Large intestine (tissue), 3 donors: ENCODE data around the gene ZFPM1. TPM values are rescaled to one million over a fixed set of nuclear protein-coding genes. Genes with fewer than 3 reads are reported as not detected.
A peak's percentile ranks its signal among the peaks of the same experiment; 100 is the strongest.

ENCODE experiments used
- DNase-seq, 2 donors: peaks; one replicate each; pipeline versions ENCODE4 v3.0.0 to v3.0.0-alpha.2; 2013
- H3K27ac ChIP-seq: one replicate; pipeline ENCODE4 v1.5.1; 2013; ENCODE audit warnings: low read length
- H3K27me3 ChIP-seq: 2 replicates; pipeline ENCODE4 v1.6.1; 2013; ENCODE audit warnings: low read length; ENCODE audit not compliant: control insufficient read depth, insufficient read depth
- H3K36me3 ChIP-seq: 2 replicates; pipeline ENCODE4 v1.6.1; 2013; ENCODE audit warnings: low read length; ENCODE audit not compliant: control insufficient read depth, insufficient read depth
- H3K4me1 ChIP-seq: one replicate; pipeline ENCODE4 v1.6.1; 2013; ENCODE audit warnings: low read length; ENCODE audit not compliant: control insufficient read depth, insufficient read depth
- H3K4me3 ChIP-seq: one replicate; pipeline ENCODE4 v1.5.1; 2013; ENCODE audit warnings: low read length
- H3K9me3 ChIP-seq: one replicate; pipeline ENCODE4 v1.6.1; 2013; ENCODE audit warnings: mild to moderate bottlenecking, low read depth, low read length, moderate library complexity; ENCODE audit not compliant: control insufficient read depth
- WGBS: methylation state at CpG from one replicate; pipeline ENCODE4 v1.1.5; 2013; ENCODE audit warnings: low lambda C conversion rate; ENCODE audit not compliant: insufficient coverage; 5-methylcytosine and 5-hydroxymethylcytosine counted together
- polyA plus RNA-seq: library from polyadenylated mRNA; unstranded; fragments of 120-200 nt; gene quantifications from one replicate; pipeline ENCODE4 v1.2.1, GENCODE V29; 2013

ZFPM1 gene
- polyA plus RNA-seq, 1 donor = 27.2 TPM

GRCh38 chr16:88427376-88427775, 25.7 kb upstream of the ZFPM1 start:
- WGBS = no CpG with 5 or more reads among the region's 19 CpGs

GRCh38 chr16:88428156-88428555, 24.9 kb upstream of the ZFPM1 start:
- Histone ChIP-seq H3K4me3 (no peak overlapping the region), H3K4me1 (peaks cover 2% of the 10 kb centered on the region), H3K27ac (no peak overlapping the region), H3K9me3 (peaks cover 18% of the 10 kb centered on the region), H3K27me3 (peaks cover 35% of the 10 kb centered on the region), H3K36me3 (no peaks in the 10 kb centered on the region)
- DNase-seq = no peak
- no CpG with 5 or more reads among the region's 19 CpGs for WGBS

More at GRCh38 chr16:88427376-88427775, 25.7 kb upstream of the ZFPM1 start:
- Histone ChIP-seq H3K27me3 (peaks cover 32% of the 10 kb centered on the region), H3K27ac (no peak overlapping the region), H3K4me1 (peaks cover 2% of the 10 kb centered on the region), H3K36me3 (no peaks in the 10 kb centered on the region), H3K9me3 (peaks cover 18% of the 10 kb centered on the region), H3K4me3 (no peak overlapping the region)
- no peak for DNase-seq

- WGBS = no CpG with 5 or more reads among the region's 34 CpGs
- DNase-seq = no peak
- Histone ChIP-seq H3K36me3 (no peaks in the 10 kb centered on the region), H3K4me3 (no peak overlapping the region), H3K27me3 (peaks cover 35% of the 10 kb centered on the region), H3K4me1 (peaks cover 2% of the 10 kb centered on the region), H3K27ac (no peak overlapping the region), H3K9me3 (peaks cover 18% of the 10 kb centered on the region)
These were observed 24.3 kb upstream of the ZFPM1 start for GRCh38 chr16:88428616-88429386.

- WGBS = no CpG with 5 or more reads among the region's 48 CpGs
- peak overlapping the region; percentile 10 for H3K4me3 ChIP-seq
These were observed 23.5 kb upstream of the ZFPM1 start for GRCh38 chr16:88429387-88430184.

GRCh38 chr16:88430185-88430523, 22.9 kb upstream of the ZFPM1 start:
- peaks cover 2% of the 10 kb centered on the region for H3K4me1 ChIP-seq
- H3K36me3 ChIP-seq = no peaks in the 10 kb centered on the region
- H3K27me3 ChIP-seq = peaks cover 35% of the 10 kb centered on the region
- peak overlapping the region; percentile 10 for H3K4me3 ChIP-seq
- no peak overlapping the region for H3K27ac ChIP-seq
- H3K9me3 ChIP-seq = peaks cover 18% of the 10 kb centered on the region
- no peak for DNase-seq
- no CpG with 5 or more reads among the region's 36 CpGs for WGBS

More at GRCh38 chr16:88429387-88430184, 23.5 kb upstream of the ZFPM1 start:
- H3K4me1 ChIP-seq = peaks cover 2% of the 10 kb centered on the region
- peaks cover 35% of the 10 kb centered on the region for H3K27me3 ChIP-seq
- H3K36me3 ChIP-seq = no peaks in the 10 kb centered on the region
- peaks cover 18% of the 10 kb centered on the region for H3K9me3 ChIP-seq
- H3K27ac ChIP-seq = no peak overlapping the region
- no peak for DNase-seq

GRCh38 chr16:88430524-88431446, 22.3 kb upstream of the ZFPM1 start:
- no CpG with 5 or more reads among the region's 80 CpGs for WGBS
- Histone ChIP-seq H3K36me3 (no peaks in the 10 kb centered on the region), H3K4me1 (peaks cover 2% of the 10 kb centered on the region), H3K27me3 (peaks cover 35% of the 10 kb centered on the region), H3K27ac (no peak overlapping the region), H3K4me3 (peak overlapping the region; percentile 10), H3K9me3 (peaks cover 18% of the 10 kb centered on the region)
- peak in 1 of 2 donors; percentile 48 for DNase-seq

GRCh38 chr16:88431651-88432050, 21.4 kb upstream of the ZFPM1 start:
- H3K27me3 ChIP-seq = peaks cover 35% of the 10 kb centered on the region
- H3K36me3 ChIP-seq = no peaks in the 10 kb centered on the region
- no peak overlapping the region for H3K27ac ChIP-seq
- H3K4me1 ChIP-seq = peaks cover 2% of the 10 kb centered on the region
- WGBS = no CpG with 5 or more reads among the region's 22 CpGs
- H3K4me3 ChIP-seq = no peak overlapping the region
- DNase-seq = no peak
- H3K9me3 ChIP-seq = peaks cover 18% of the 10 kb centered on the region

- H3K36me3 ChIP-seq = no peaks in the 10 kb centered on the region
- H3K4me3 ChIP-seq = no peak overlapping the region
- WGBS = no CpG with 5 or more reads among the region's 22 CpGs
- H3K4me1 ChIP-seq = peaks cover 2% of the 10 kb centered on the region
- DNase-seq = no peak
- H3K9me3 ChIP-seq = peaks cover 18% of the 10 kb centered on the region
- no peak overlapping the region for H3K27ac ChIP-seq
- peaks cover 35% of the 10 kb centered on the region for H3K27me3 ChIP-seq
These were observed 20.9 kb upstream of the ZFPM1 start for GRCh38 chr16:88432174-88432573.

GRCh38 chr16:88432753-88433152, 20.3 kb upstream of the ZFPM1 start:
- peaks cover 18% of the 10 kb centered on the region for H3K9me3 ChIP-seq
- peaks cover 35% of the 10 kb centered on the region for H3K27me3 ChIP-seq
- no CpG with 5 or more reads among the region's 9 CpGs for WGBS
- no peak overlapping the region for H3K4me3 ChIP-seq
- no peaks in the 10 kb centered on the region for H3K36me3 ChIP-seq
- DNase-seq = no peak
- no peak overlapping the region for H3K27ac ChIP-seq
- H3K4me1 ChIP-seq = peaks cover 2% of the 10 kb centered on the region
